Measurements from ENCODE around the gene GUCY2D.

Gene GUCY2D

DNA sequence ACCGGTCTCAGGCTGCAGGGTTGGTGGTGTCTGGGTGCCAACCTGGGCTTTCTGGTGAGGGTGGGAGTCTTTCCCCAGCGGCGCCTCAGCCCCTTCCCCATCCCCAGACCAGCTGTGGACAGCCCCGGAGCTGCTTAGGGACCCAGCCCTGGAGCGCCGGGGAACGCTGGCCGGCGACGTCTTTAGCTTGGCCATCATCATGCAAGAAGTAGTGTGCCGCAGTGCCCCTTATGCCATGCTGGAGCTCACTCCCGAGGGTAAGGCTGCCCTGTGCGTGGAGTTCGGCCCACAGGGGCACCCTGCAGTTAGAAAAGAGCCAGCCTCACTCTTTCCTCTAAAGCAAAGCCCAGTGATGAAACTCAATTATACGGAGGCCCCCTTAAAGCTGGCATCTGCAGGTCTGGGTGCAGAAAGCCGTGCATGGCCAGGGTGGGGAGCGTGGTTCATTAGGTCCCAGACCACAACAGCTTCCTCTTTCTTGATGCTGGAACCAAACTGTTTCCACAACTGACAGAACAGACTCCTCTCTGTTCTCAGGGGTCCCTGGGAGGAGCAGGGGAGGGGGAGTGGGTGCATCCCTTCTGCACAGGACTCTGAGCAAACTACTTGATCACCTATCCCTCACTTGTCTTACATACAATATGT, 10.7 kb downstream of the GUCY2D start:
- H3K4me3 Mint-ChIP-seq, result peak overlapping the region in 1 of 3 experiments; percentile 3
- H3K27me3 Mint-ChIP-seq (ENCODE audit: low read depth), result peaks cover 35% of the 10 kb centered on the region
- H3K27ac Mint-ChIP-seq, result no peak overlapping the region
- no peaks in the 10 kb centered on the region for H3K9me3 Mint-ChIP-seq
- H3K36me3 Mint-ChIP-seq (ENCODE audit: low read depth), result no peaks in the 10 kb centered on the region
- peaks cover 7% of the 10 kb centered on the region for H3K4me1 Mint-ChIP-seq
- TF ChIP-seq, protein P1, sequence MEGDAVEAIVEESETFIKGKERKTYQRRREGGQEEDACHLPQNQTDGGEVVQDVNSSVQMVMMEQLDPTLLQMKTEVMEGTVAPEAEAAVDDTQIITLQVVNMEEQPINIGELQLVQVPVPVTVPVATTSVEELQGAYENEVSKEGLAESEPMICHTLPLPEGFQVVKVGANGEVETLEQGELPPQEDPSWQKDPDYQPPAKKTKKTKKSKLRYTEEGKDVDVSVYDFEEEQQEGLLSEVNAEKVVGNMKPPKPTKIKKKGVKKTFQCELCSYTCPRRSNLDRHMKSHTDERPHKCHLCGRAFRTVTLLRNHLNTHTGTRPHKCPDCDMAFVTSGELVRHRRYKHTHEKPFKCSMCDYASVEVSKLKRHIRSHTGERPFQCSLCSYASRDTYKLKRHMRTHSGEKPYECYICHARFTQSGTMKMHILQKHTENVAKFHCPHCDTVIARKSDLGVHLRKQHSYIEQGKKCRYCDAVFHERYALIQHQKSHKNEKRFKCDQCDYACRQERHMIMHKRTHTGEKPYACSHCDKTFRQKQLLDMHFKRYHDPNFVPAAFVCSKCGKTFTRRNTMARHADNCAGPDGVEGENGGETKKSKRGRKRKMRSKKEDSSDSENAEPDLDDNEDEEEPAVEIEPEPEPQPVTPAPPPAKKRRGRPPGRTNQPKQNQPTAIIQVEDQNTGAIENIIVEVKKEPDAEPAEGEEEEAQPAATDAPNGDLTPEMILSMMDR (IDR thresholded peaks at IDR 0.05; ENCODE audit: unreplicated experiment in 3 of 3), result no peak

DNA sequence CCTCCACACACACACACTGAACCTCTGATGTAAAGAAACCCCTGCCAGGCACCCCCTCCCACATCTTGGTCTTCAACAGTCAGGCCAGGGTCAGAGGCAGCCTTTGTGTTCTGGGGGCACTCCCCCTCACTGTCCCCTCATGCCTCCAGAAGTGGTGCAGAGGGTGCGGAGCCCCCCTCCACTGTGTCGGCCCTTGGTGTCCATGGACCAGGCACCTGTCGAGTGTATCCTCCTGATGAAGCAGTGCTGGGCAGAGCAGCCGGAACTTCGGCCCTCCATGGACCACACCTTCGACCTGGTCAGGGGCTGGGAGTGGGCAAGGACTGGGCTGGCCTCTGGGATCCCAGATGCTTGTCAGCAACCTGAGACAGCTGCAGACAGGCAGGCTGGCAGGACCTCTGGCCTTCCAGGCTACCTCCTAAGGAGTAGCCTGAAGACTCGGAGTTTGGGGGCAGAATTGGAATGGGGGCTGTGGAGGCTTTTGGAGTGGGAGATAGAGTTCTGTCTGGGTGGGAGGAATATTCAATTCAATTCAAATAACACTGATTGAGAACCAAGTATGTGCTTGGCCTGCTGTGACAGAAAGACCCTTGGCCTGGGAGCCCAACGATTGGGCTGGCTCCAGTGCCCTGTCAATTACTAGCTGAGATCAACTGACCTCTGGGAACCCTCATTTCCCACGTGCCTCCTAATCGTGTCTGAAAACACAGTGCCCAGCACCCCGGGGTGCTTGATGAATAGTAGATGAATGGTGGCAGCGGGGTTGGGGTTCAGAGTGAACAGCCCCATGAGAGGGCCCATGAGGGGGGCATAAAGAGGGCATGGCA, 11.5 kb downstream of the GUCY2D start:
- H3K4me3 Mint-ChIP-seq, result peak overlapping the region; percentile 3 to 53 (median 49)
- H3K9me3 Mint-ChIP-seq, result no peaks in the 10 kb centered on the region
- peaks cover 7% of the 10 kb centered on the region for H3K4me1 Mint-ChIP-seq
- peaks cover 35% of the 10 kb centered on the region for H3K27me3 Mint-ChIP-seq (ENCODE audit: low read depth)
- H3K27ac Mint-ChIP-seq, result no peak overlapping the region
- no peaks in the 10 kb centered on the region for H3K36me3 Mint-ChIP-seq (ENCODE audit: low read depth)
- TF ChIP-seq, protein P1 (IDR thresholded peaks at IDR 0.05; ENCODE audit: unreplicated experiment in 3 of 3), result no peak

DNA sequence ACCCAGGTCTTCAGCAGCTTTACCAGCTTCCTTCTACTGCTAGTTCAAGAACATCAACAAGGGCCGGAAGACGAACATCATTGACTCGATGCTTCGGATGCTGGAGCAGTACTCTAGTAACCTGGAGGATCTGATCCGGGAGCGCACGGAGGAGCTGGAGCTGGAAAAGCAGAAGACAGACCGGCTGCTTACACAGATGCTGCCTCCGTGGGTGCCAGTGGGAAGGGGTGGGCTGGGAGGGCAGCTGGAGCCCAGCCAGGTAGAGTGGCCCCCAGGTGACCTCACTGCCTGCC, 12.1 kb downstream of the GUCY2D start:
- TF ChIP-seq, protein P1 (IDR thresholded peaks at IDR 0.05; ENCODE audit: unreplicated experiment in 3 of 3), result no peak
- H3K27ac Mint-ChIP-seq, result no peak overlapping the region
- H3K4me3 Mint-ChIP-seq, result peak overlapping the region in 2 of 3 experiments; percentile 49 to 53
- H3K4me1 Mint-ChIP-seq, result peaks cover 7% of the 10 kb centered on the region
- no peaks in the 10 kb centered on the region for H3K36me3 Mint-ChIP-seq (ENCODE audit: low read depth)
- H3K27me3 Mint-ChIP-seq (ENCODE audit: low read depth), result peaks cover 35% of the 10 kb centered on the region
- no peaks in the 10 kb centered on the region for H3K9me3 Mint-ChIP-seq

DNA sequence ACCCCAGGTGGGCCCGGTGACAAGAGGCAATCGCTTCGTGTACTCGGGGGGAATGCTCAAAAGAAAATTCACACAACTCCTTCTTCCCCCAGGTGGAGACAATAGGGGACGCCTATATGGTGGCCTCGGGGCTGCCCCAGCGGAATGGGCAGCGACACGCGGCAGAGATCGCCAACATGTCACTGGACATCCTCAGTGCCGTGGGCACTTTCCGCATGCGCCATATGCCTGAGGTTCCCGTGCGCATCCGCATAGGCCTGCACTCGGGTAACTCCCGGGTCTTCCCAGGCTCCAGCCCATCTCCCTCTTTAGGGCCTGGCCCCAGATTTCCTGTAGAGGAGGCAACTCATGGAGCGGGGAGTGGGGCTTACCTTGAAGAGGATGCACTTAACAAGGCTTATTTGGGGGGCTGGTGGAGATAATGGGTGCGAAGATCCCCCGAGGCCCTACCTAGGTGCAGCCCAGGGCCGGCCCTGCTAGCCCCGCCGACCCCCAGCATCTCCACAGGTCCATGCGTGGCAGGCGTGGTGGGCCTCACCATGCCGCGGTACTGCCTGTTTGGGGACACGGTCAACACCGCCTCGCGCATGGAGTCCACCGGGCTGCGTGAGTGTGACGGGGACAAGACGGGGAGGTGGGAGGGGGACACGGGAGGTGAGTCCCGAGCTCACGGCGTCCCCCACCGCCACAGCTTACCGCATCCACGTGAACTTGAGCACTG, 13.0 kb downstream of the GUCY2D start:
- no peaks in the 10 kb centered on the region for H3K9me3 Mint-ChIP-seq
- no peaks in the 10 kb centered on the region for H3K36me3 Mint-ChIP-seq (ENCODE audit: low read depth)
- no peak overlapping the region for H3K27ac Mint-ChIP-seq
- H3K4me3 Mint-ChIP-seq, result peak overlapping the region; percentile 59 to 72 (median 66)
- peaks cover 31% of the 10 kb centered on the region for H3K27me3 Mint-ChIP-seq (ENCODE audit: low read depth)
- TF ChIP-seq, protein P1 (IDR thresholded peaks at IDR 0.05; ENCODE audit: unreplicated experiment in 3 of 3), result no peak
- peaks cover 7% of the 10 kb centered on the region for H3K4me1 Mint-ChIP-seq

DNA sequence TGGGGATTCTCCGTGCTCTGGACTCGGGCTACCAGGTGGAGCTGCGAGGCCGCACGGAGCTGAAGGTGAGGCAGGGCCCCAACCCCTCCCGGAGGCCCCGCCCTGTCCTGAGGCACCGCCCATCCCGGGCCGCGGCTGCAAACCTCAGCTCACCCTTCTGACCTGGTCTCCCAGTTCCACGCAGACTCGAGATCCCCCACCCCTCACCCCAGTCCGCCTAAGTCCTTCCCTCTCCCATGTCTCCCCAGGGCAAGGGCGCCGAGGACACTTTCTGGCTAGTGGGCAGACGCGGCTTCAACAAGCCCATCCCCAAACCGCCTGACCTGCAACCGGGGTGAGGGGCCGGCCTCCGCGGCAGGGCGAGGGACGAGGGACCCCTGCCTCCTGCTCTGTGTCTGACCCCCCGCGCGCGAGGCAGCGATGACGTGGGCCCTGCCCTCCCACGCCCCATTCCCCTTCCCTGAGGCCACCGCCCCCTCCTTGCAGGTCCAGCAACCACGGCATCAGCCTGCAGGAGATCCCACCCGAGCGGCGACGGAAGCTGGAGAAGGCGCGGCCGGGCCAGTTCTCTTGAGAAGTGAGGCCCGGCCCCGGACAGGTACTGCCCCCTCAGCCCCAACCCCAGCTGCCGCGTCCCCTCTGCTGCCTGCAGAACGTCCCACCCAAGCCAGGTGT, 13.7 kb downstream of the GUCY2D start:
- H3K4me3 Mint-ChIP-seq, result peak overlapping the region; percentile 69 to 77 (median 70)
- H3K27me3 Mint-ChIP-seq (ENCODE audit: low read depth), result peaks cover 30% of the 10 kb centered on the region
- H3K4me1 Mint-ChIP-seq, result peaks cover 7% of the 10 kb centered on the region
- peak overlapping the region in 1 of 3 experiments; percentile 65 for H3K27ac Mint-ChIP-seq
- no peaks in the 10 kb centered on the region for H3K36me3 Mint-ChIP-seq (ENCODE audit: low read depth)
- no peaks in the 10 kb centered on the region for H3K9me3 Mint-ChIP-seq
- TF ChIP-seq, protein P1 (IDR thresholded peaks at IDR 0.05; ENCODE audit: unreplicated experiment in 3 of 3), result no peak

Data from nephron (organoid).